C4-2B (cell line): Measurements from ENCODE around the gene L1CAM.

Experiments
- CTCF ChIP-seq: fragments of 450-650 bp; conservative IDR thresholded peaks from 2 replicates; pipeline ENCODE4 v1.5.1; 2017; ENCODE audit warnings: mild to moderate bottlenecking
- ZFX ChIP-seq: fragments of 450-650 bp; IDR thresholded peaks from 2 replicates; pipeline ENCODE4 v1.6.1; 2017

GRCh38 chrX:153869473-153870287 is 16.3 kb downstream of the L1CAM start:
- TF ChIP-seq CTCF = no peak
- no peak for TF ChIP-seq ZFX
